Frontal cortex (tissue), 4 donors: ENCODE results near the gene MYH1. TPM values are rescaled to one million over a fixed set of nuclear protein-coding genes. Genes with fewer than 3 reads are reported as not detected.
"Not testable (repeated sequence)": the region's sequence is repeated elsewhere in the genome, so short reads cannot be mapped to it uniquely, and the experiment has no call there.

Source experiments
- DNase-seq, 2 donors: peaks; one replicate each; pipeline ENCODE4 v3.0.0; 2012; ENCODE audit warnings: low spot score in 2 of 2
- FAIRE-seq: peaks from 2 replicates; lab custom pipeline; 2012; peaks lifted over from hg19 to GRCh38; lab: Jason Lieb, UNC
- total RNA-seq: library from RNA; depleted of rRNA; stranded (reverse); fragments of >200 nt; gene quantifications from one replicate; pipeline ENCODE4 v1.2.3, GENCODE V29; 2014
- donor health status: control.
- donor health status: control.
- donor health status: control.

The MYH1 gene
- not detected for total RNA-seq

- FAIRE-seq: no peak
- no peak for DNase-seq
Measured at GRCh38 chr17:10518271-10519037, at the start of gene MYH1. Gene MYH1 (minus strand): TSS chr17:10518542. CDS start chr17:10516642, 1,900 bp downstream.

GRCh38 chr17:10563991-10564660, 45.8 kb upstream of the MYH1 start:
- no peak for FAIRE-seq
- no peak for DNase-seq

- DNase-seq: no peak
- no peak for FAIRE-seq
Measured at GRCh38 chr17:10558049-10558448, 39.7 kb upstream of the MYH1 start.

GRCh38 chr17:10557422-10557821, 39.1 kb upstream of the MYH1 start:
- no peak for FAIRE-seq
- DNase-seq: no peak

- FAIRE-seq: no peak
Measured at GRCh38 chr17:10556301-10557005, 38.1 kb upstream of the MYH1 start.

GRCh38 chr17:10550014-10550413, 31.7 kb upstream of the MYH1 start:
- no peak for FAIRE-seq
- no peak for DNase-seq

More at GRCh38 chr17:10556301-10557005, 38.1 kb upstream of the MYH1 start:
- DNase-seq: no peak

- FAIRE-seq: no peak
Measured at GRCh38 chr17:10549096-10549842, 30.9 kb upstream of the MYH1 start, which contains the start of gene MYH2. Gene MYH2 (minus strand): TSS chr17:10549658. CDS start chr17:10547920, 1,738 bp downstream.

GRCh38 chr17:10547351-10547750, 29.0 kb upstream of the MYH1 start:
- DNase-seq: no peak
- FAIRE-seq: no peak

More at GRCh38 chr17:10549096-10549842, 30.9 kb upstream of the MYH1 start, which contains the start of gene MYH2:
- DNase-seq: no peak

GRCh38 chr17:10543486-10543885, 25.1 kb upstream of the MYH1 start:
- not testable (repeated sequence) for DNase-seq, FAIRE-seq

- not testable (repeated sequence) for DNase-seq, FAIRE-seq
Measured at GRCh38 chr17:10541179-10541578, 22.8 kb upstream of the MYH1 start.

- no peak for FAIRE-seq
Measured at GRCh38 chr17:10532026-10532425, 13.7 kb upstream of the MYH1 start.

GRCh38 chr17:10527419-10527818, 9.1 kb upstream of the MYH1 start:
- FAIRE-seq (no peak), DNase-seq (no peak)

More at GRCh38 chr17:10532026-10532425, 13.7 kb upstream of the MYH1 start:
- no peak for DNase-seq

GRCh38 chr17:10526517-10526916, 8.2 kb upstream of the MYH1 start:
- no peak for DNase-seq
- FAIRE-seq: no peak

GRCh38 chr17:10523064-10523463, 4.7 kb upstream of the MYH1 start:
- no peak for FAIRE-seq
- DNase-seq: no peak

- no peak for FAIRE-seq
Measured at GRCh38 chr17:10521949-10522348, 3.6 kb upstream of the MYH1 start.

GRCh38 chr17:10516638-10517037, 1.7 kb downstream of the MYH1 start:
- FAIRE-seq (no peak), DNase-seq (no peak)

More at GRCh38 chr17:10521949-10522348, 3.6 kb upstream of the MYH1 start:
- DNase-seq: no peak

- FAIRE-seq: no peak
- DNase-seq: no peak
Measured at GRCh38 chr17:10516065-10516464, 2.3 kb downstream of the MYH1 start.

- FAIRE-seq (no peak), DNase-seq (no peak)
Measured at GRCh38 chr17:10513299-10514067, 4.9 kb downstream of the MYH1 start.

- FAIRE-seq (no peak), DNase-seq (no peak)
Measured at GRCh38 chr17:10512856-10513255, 5.5 kb downstream of the MYH1 start.
